K562 (cell line): ENCODE measurements around the gene SLC2A13. TPM values are rescaled to one million over a fixed set of nuclear protein-coding genes. Genes with fewer than 3 reads are reported as not detected.
A peak's percentile ranks its signal among the peaks of the same experiment; 100 is the strongest.

Experiments used
- ATAC-seq: fragments of 200-7000 bp; cut with Tn5 transposase; 3 replicates; pipeline ENCODE4 v1.9.1; 2020; ENCODE audit warnings: moderate library complexity
- BruUV-seq: library from RNA; stranded (reverse); fragments of 400-500 nt; replicated peaks from 2 replicates; lab custom pipeline; 2021; lab: Mats Ljungman, UMichigan
- CTCF ChIA-PET: fragments of 300-600 bp; formaldehyde crosslinking; extraction: SDS; loops from one replicate; lab custom pipeline; 2021; ENCODE audit warnings: low intra/inter-chr PET ratio; lab: Yijun Ruan, JAX
- POLR2A ChIA-PET: fragments of 300-600, 350-650 bp; sonication (Branson Sonifier 250); formaldehyde crosslinking; extraction: SDS; loops from one replicate; lab custom pipeline; 2021; ENCODE audit warnings: antibody characterized with exemption, inconsistent platforms; lab: Yijun Ruan, JAX
- DNase-seq, 4 experiments: peaks; one replicate each; pipeline versions ENCODE4 v3.0.0 to v3.0.0-alpha.2; 2011 to 2018; ENCODE audit warnings: low spot score in 3 of 4, mixed read lengths in 3 of 4; ENCODE audit errors: extremely low read depth in 1 of 4
- FAIRE-seq: peaks from 2 replicates; lab custom pipeline; 2011; peaks lifted over from hg19 to GRCh38; lab: Jason Lieb, UNC
- H2AFZ ChIP-seq: 2 replicates; pipeline ENCODE4 v1.6.0; 2011; ENCODE audit warnings: low read depth, low read length, control low read depth, inconsistent platforms
- H3K27ac ChIP-seq: fragments of 200-600 bp; 3 replicates; pipeline ENCODE4 v1.8.0; 2011; ENCODE audit warnings: low read depth, mild to moderate bottlenecking, control low read depth, inconsistent platforms, low read length, moderate library complexity, mixed read lengths; ENCODE audit errors: extremely low read depth
- H3K27me3 ChIP-seq, 2 experiments: fragments of 300-600 bp in 1 of 2; 2 replicates in 1 of 2; 3 replicates in 1 of 2; pipeline versions ENCODE4 v1.6.0 to v1.8.0; 2011; ENCODE audit warnings: inconsistent platforms in 2 of 2, low read length in 2 of 2, mild to moderate bottlenecking in 1 of 2, mixed read lengths in 1 of 2, moderate library complexity in 1 of 2; ENCODE audit not compliant: control insufficient read depth in 2 of 2, insufficient read depth in 2 of 2
- H3K36me3 ChIP-seq: fragments of 300-600 bp; 3 replicates; pipeline ENCODE4 v1.8.0; 2011; ENCODE audit warnings: mild to moderate bottlenecking, low read length, inconsistent platforms; ENCODE audit not compliant: control insufficient read depth, insufficient read depth
- H3K4me1 ChIP-seq, 2 experiments: fragments of 200-600 bp in 1 of 2; replicated peaks in 1 of 2; 2 replicates in 1 of 2; 3 replicates in 1 of 2; pipeline versions ENCODE4 v1.5.1 to v1.8.0; 2011; ENCODE audit warnings: inconsistent platforms in 2 of 2, low read length in 2 of 2, mild to moderate bottlenecking in 1 of 2, mixed read lengths in 1 of 2, moderate library complexity in 1 of 2; ENCODE audit not compliant: control insufficient read depth in 2 of 2, insufficient read depth in 2 of 2
- H3K4me2 ChIP-seq: 2 replicates; pipeline ENCODE4 v1.6.1; 2011; ENCODE audit warnings: low read length, control low read depth, inconsistent platforms, mixed read lengths; ENCODE audit not compliant: insufficient read depth
- H3K4me3 ChIP-seq: fragments of 200-600 bp; sonication (generic), shearing (Covaris generic); 2 replicates; pipeline ENCODE4 v1.5.1; 2016; ENCODE audit warnings: control low read depth, inconsistent platforms
- H3K79me2 ChIP-seq: fragments of 200-600 bp; 3 replicates; pipeline ENCODE4 v1.8.0; 2011; ENCODE audit warnings: low read length, inconsistent platforms; ENCODE audit not compliant: control insufficient read depth, insufficient read depth
- H3K9ac ChIP-seq, 2 experiments: 2 replicates each; pipeline versions ENCODE4 v1.6.0 to v1.6.1; 2011; ENCODE audit warnings: low read depth in 2 of 2, low read length in 2 of 2, control low read depth in 1 of 2, inconsistent platforms in 1 of 2, mild to moderate bottlenecking in 1 of 2, mixed read lengths in 1 of 2; ENCODE audit not compliant: insufficient read depth in 1 of 2
- H3K9me1 ChIP-seq: one replicate; pipeline ENCODE4 v1.6.0; 2011; ENCODE audit warnings: inconsistent platforms, mild to moderate bottlenecking, low read length, moderate library complexity; ENCODE audit not compliant: control insufficient read depth, insufficient read depth
- H3K9me3 ChIP-seq: replicated peaks from 2 replicates; pipeline ENCODE4 v1.5.1; 2011; ENCODE audit warnings: low read depth, low read length, inconsistent platforms; ENCODE audit not compliant: control insufficient read depth, insufficient read depth
- H4K20me1 ChIP-seq: replicated peaks from 2 replicates; pipeline ENCODE4 v1.6.1; 2011; ENCODE audit warnings: low read length, inconsistent platforms, mixed read lengths; ENCODE audit not compliant: control insufficient read depth, insufficient read depth
- ATF1 ChIP-seq, 2 experiments: fragments of 450-650 bp in 1 of 2; IDR thresholded peaks; 2 replicates each; pipeline ENCODE4 v1.6.1; 2016; ENCODE audit warnings: missing compliant biosample characterization in 1 of 2, missing genetic modification characterization in 1 of 2
- FOSL1 ChIP-seq: fragments of 200-800 bp; sonication (Bioruptor generic); conservative IDR thresholded peaks from 2 replicates; pipeline ENCODE4 v1.6.1; 2016; ENCODE audit warnings: missing genetic modification characterization, missing compliant biosample characterization
- WGBS: fragments of 100-300 bp; shearing (Covaris generic); methylation state at CpG from one replicate; pipeline ENCODE4 v1.1.6; 2016; ENCODE audit warnings: low coverage, mixed read lengths; ENCODE audit not compliant: insufficient coverage; ENCODE audit errors: missing lambda C conversion rate; 5-methylcytosine and 5-hydroxymethylcytosine counted together
- in situ Hi-C: fragments of 300-500 bp; cut with MboI; formaldehyde crosslinking; loops from 4 replicates; pipeline ENCODE4 v1.15.0; 2018; ENCODE audit warnings: inconsistent platforms, mixed read lengths
- intact Hi-C: fragments of 100-400 bp; cut with micrococcal nuclease; formaldehyde crosslinking; loops from 2 replicates; pipeline ENCODE4 v1.14.2; 2022
- polyA plus RNA-seq, 8 experiments: library from polyadenylated mRNA; depleted of rRNA in 4 of 8; stranded (reverse) in 5 of 8; unstranded in 3 of 8; fragments of >200 nt; fragmentation: Nextera tagmentation in 2 of 8; fragmentation: Illumina TruSeq in 1 of 8; extraction: Ambion mirVana in 2 of 8; extraction: Trizol in 1 of 8; gene quantifications; 2 replicates each; pipeline versions ENCODE4 v1.2.1 to v1.2.3, GENCODE V29; 2011 to 2014; ENCODE audit warnings: inconsistent platforms in 1 of 8, missing spikeins in 1 of 8
- total RNA-seq, 7 experiments: library from RNA; depleted of rRNA in 6 of 7; stranded (reverse); fragments of >200 nt in 6 of 7; fragmentation: Illumina TruSeq in 2 of 7; extraction: Trizol in 2 of 7; gene quantifications; 2 replicates each; pipeline versions ENCODE4 v1.2.1 to v1.2.3, GENCODE V29; 2011 to 2021; ENCODE audit warnings: low replicate concordance in 1 of 7

Gene SLC2A13
- total and polyA plus RNA-seq, 9 of the 15 experiments (the other 6 are each of a cell fraction or from before 2014, with no cell fraction given) = 1.7 to 12.4 (median 9.0) TPM

- POLR2A ChIA-PET = no interaction called here
- 17% methylated on average over 23 of the region's 29 CpGs for WGBS
- Histone ChIP-seq H4K20me1 (peaks cover 3% of the 10 kb centered on the region; the same call in 1 of the 2 replicates), H2AFZ (peak overlapping the region; percentile 74), H3K36me3 (no peaks in the 10 kb centered on the region), H3K9me1 (peaks cover 5% of the 10 kb centered on the region), H3K4me1 (peaks cover 11 to 26% of the 10 kb centered on the region in 2 experiments; a peak in 4 of 5 replicates)
- CTCF ChIA-PET = interaction anchor here (0.9 to 2.6 kb wide), 4 partner anchors 97 to 790 kb away, joined by 3 to 30 read pairs (median 4); no protein-coding TSS in a partner anchor
- no peak for DNase-seq
- ATAC-seq = no peak
- intact Hi-C loops = loop anchor here (1.0 to 10.0 kb wide), 3 partner anchors 97 to 483 kb away; a partner anchor contains a TSS
- TF ChIP-seq FOSL1 (tag) (no peak), ATF1 (CRISPR knock-in tag; IDR thresholded peaks at IDR 0.05) (no peak), ATF1 (tag; IDR thresholded peaks at IDR 0.05) (0 out of 2 replicates have a peak, but pooled peaks have one; percentile 4)
- TF ChIP-seq, all 486 proteins: peak for 1
- BruUV-seq = no TSS peak
- Histone ChIP-seq H3K27ac (no peak overlapping the region), H3K4me3 (no peak overlapping the region), H3K79me2 (peaks cover 29% of the 10 kb centered on the region), H3K4me2 (peak overlapping the region; percentile 40; the same call in 1 of the 2 replicates), H3K9ac (peak overlapping the region in 1 of 2 experiments; percentile 58; a peak in 1 of 4 replicates), H3K27me3 (no peaks in the 10 kb centered on the region), H3K9me3 (no peaks in the 10 kb centered on the region)
- FAIRE-seq = no peak
- in situ Hi-C loops = loop anchor here (10.0 to 25.0 kb wide), 2 partner anchors 93 to 346 kb away; no protein-coding TSS in a partner anchor
Measured at GRCh38 chr12:40107803-40108620, 2.1 kb upstream of the SLC2A13 start.
